ENCODE measurements around the gene NT5C2.
A peak's percentile ranks its signal among the peaks of the same experiment; 100 is the strongest.
"Not testable (repeated sequence)": the region's sequence is repeated elsewhere in the genome, so short reads cannot be mapped to it uniquely, and the experiment has no call there.

Gene NT5C2

DNA sequence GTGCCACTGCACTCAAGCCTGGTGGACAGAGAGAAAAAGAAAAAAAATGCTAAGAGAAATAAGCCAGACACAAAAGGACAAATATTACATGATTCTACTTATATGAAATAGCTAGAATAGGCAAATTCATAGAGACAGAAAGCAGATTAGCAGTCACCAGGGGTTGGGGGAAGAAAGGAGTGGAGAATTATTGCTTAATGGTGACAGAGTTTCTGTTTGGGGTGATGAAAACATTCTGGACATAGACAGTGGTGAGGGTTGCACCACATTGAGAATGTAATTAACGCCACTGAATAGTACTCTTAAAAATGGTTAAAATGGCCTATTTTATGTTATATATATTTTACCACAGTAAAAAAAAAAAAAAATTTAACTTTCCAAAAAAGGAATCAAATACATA, 6.4 kb upstream of the NT5C2 start:
- no peak for DNase-seq

DNA sequence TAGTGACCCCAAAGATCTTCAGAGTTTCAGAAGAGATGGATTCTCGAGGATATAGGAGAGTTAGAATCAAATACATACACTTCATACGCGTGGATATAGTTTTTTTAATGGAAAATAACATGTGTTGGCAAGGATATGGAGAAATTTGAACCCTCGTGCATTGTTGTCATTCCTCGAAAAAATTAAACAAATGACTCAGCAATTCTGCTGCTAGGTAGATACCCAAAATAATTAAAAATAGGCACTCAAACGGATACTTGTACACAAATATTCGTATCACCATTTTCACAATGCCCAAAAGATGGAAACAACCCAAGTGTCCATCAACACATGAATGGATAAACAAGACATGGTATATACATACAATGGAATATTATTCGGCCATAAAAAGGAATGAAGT, 5.6 kb upstream of the NT5C2 start:
- DNase-seq: no peak

DNA sequence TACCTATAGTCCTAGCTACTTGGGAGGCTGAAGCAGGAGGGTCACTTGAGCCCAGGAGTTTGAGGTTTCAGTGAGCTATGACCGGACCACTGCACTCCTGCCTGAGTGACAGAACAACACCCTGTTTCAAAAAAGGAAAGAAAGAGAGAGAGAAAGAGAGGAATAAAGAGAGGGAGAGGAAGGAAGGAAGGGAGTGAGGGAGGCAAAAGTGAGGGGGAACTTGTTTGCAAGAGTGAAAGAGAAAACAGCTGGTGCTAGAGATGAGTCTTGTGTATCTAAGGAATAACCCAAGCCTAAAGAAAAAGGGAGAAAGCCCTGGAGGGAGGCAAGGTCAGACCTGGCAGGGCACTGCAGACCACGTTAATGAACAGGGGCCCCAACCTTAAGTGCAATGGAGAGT, 4.8 kb upstream of the NT5C2 start:
- no peak for DNase-seq

DNA sequence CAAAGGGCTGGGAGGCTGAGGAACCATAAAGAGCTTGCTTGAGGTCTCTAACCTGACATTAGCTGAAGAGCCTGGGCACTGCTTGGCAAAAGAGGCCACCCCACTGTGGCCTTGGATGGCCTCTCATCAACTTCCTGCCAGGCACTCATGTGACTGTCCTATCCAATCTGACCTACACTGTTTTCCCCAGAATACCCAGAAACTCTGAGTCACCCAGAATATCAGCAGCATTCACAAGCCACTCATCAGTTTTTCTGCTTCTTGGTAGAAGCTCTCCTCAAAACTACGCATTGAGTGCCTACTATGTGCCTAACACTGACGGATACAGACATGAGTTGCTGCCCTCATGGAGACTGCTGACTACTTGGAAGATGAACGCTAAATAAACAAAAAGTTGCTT, 4.1 kb upstream of the NT5C2 start:
- no peak for DNase-seq

DNA sequence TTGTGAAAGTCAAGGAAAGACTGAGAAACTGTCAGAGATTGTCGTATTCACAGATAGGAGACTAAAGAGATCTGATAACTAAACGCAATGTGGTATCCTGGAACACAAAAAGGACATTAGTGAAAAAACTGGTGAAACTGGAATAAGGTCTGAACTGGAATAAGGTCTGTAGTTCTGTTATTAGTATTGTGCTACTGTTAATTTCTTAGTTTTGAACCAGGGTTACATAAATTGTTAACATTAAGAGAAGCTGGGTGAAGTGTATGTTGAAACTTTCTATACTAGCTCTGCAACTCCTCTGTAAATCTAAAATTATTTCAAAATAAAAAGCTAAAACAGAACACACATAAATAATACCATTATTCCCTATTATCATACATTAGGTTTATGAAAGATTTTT, 3.4 kb upstream of the NT5C2 start:
- DNase-seq: no peak

DNA sequence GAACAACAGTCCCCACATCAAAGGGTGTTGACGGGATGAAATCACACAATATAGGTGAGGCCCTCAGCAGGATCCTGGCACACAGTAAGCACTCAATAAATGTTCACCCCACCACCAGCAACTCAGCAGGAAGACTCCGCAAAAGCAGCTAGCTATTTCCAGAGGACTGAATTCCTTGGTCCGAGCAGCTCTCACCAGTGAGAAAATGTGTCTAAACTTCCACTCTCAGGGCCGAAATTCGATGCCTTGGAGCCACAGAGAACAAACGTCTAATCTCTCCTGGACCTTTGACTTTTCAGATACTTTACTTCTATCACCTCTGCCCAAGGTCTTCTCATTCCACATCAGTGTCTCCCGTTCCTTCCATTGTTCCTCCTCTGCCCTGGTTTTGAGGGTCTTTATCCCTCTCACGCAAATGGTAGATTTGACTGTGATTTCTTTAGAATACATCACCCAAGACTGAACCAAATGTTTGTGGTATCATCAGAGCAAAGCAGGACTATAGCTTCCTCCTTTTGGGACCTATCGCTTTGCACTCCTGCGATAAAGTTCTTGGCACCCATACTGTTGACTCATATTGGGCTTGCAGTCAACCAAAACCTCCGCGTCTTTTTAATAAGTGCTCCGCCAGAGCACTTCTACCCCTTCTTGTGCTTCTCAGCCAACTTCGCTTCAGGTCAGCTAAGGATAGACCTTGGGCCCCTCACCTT, 903 bp upstream of the NT5C2 start:
- no peak for DNase-seq

DNA sequence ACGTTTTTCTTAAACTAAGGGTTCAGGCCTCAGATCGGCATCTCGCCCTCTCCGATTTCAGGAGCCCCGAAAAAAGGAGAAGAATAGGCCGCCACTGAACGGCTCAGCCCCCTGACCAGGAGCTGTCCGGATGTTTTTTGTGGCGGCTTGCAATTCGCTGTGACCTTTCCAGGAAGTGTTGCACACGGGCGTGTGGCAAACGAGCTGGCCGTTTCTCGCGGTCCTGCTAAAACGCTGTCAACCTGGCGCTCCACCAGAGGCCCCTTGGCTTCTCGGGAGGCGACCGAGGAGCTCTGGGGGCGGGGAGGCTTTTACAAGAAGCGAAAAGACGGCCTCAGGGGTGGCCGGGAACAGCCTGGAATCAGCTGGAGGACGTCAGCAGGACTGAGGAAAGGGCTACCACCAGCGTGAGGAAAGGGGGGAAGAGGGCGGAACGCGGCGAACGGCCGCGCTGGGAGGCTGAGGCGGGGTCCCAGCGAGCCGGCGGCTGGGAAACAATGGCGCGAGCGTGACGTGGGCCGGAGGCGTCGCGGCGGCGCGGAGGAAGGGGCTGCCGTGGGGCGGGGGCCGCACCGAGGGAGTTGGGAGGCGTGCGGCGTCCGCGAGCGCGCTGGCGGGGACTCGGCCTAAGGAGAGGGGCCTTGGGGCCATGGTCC, 493 bp downstream of the NT5C2 start:
- peak; percentile 30 for DNase-seq

DNA sequence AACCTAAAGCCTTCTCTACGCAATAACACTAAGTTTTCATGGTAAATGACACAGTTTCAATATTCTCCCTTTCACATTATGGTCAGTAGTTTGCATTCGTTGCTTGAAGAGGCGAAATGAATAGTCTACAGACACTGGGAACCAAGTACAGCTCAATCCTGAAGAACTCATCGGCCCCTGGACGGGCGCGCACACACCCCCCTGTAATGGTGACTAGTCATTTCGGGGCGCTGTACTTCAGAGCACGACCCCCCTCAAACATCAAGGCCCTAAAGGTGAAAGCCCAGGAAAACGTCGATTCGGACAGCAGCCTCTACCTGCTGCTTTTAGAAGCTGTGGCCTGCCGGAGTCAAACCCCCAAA, 1.0 kb downstream of the NT5C2 start:
- no peak for DNase-seq

DNA sequence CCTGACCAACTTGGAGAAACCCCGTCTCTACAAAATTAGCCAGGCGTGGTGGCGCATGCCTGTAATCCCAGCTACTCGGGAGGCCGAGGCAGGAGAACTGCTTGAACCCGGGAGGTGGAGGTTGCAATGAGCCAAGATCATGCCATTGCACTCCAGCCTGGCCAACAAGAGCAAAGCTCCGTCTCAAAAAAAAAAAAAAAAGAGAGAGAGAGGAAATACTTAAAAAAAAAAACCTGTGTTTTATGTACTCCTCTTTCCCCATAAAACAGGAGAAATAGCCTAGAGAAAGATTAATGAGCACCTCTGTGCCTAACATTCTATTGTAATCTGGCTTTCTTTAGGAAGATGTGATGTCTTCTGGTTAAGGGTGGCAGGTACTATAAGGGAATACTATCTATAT, 1.9 kb downstream of the NT5C2 start:
- not testable (repeated sequence) for DNase-seq

DNA sequence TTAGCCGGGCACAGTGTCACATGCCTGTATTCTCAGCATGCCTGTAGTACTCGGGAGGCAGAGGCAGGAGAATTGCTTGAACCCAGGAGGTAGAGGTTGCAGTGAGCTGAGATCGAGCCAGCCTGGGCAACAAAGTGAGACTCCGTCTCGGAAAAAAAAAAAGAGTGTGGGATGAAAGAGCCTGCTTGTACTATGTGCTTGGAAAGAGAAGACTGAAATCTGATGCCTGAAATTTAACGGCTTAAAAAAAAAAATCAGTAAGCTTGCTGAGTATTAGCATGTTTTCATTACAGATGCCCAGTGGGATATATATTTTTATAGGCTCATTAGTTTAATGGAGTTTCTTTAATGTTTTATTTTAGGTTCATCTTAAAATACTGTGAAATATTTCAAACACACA, 4.2 kb downstream of the NT5C2 start:
- no peak for DNase-seq

DNA sequence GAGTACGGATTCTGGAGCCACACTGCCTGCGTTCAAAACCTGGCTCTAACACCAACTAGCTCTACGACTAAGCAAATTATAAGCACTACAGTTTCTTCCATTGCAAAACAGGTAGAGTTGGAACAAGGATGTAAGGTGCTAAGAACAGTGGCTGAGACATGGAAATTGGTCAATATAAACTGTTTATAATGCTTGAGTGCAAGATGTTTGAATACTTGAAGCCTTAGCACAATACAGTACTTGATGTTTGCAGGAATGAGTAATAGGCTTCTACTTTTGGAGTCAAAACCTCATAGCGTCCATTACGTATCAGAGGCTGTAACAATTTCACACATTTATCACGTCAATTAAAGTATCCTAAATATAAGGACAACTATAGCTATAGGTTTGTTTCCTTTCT, 6.9 kb downstream of the NT5C2 start:
- DNase-seq: no peak

DNA sequence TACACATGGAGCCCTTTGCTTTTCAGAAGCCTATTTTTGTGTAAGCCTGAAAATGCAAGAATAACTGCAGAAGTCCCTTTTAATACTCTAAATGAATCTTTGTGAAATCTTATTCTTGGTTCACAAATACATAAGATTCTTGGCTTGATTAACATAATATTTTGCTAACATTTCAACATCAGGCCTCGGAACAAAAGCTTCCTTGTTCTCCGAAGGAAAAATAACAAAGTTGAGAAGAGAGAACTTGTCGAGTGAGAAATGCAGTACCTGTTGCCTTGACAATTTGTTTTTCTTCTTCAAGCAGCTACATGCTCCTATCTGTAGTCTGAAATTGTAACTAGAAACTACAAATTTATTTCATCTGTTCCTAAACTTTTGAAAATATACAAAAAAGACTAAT, 8.5 kb downstream of the NT5C2 start:
- no peak for DNase-seq

DNA sequence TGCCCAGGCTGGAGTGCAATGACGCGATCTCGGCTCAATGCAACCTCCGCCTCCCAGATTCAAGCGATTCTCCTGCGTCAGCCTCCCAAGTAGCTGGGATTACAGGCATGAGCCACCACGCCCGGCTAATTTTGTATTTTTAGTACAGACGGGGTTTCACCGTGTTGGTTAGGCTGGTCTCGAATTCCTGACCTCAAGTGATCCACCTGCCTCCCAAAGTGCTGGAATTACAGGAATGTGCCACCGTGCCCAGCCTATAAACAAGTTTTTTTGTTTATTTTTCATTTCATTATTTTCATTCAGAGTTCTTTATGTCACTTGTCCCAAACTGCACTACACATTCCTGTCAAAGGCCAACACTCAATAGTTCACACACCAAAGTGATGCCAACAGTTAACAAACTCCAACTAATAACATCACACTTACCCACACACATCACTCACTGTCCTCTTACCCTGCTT, 9.1 kb downstream of the NT5C2 start:
- DNase-seq: not testable (repeated sequence)

DNA sequence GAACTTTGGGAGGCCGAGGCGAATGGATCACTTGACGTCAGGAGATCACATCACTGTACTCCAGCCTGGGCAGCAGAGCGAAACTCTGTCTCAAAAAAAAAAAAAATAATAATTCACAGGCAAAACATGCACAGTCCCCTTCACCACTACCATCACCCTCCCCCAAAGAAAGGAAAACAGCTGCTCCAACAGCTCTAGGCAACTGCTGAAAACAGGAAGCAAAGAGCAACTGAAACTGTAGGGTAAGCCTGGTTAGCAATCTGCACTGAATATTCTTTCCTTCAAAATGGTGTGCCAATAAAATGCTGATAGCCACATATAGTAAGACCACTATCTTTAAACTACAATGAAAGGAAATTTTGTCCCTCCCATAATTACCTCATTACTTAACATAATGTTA, 11.8 kb downstream of the NT5C2 start:
- no peak for DNase-seq

DNA sequence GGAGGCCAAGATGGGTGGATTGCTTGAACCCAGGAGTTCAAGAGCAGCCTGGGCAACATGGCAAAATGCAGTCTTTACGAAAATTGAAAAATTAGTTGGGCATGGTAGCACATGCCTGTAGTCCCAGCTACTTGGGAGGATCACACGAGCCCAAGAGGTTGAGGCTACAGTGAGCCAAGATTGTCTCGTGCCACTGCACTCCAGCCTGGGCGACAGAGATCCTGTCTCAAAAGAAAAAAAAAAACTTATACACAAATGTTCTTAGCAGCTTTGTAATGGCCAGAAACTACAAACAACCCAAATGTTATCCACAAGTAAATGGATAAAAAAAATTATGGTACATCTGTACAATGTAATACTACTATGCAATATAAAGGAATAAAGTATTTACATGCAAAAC, 12.6 kb downstream of the NT5C2 start:
- no peak for DNase-seq

DNA sequence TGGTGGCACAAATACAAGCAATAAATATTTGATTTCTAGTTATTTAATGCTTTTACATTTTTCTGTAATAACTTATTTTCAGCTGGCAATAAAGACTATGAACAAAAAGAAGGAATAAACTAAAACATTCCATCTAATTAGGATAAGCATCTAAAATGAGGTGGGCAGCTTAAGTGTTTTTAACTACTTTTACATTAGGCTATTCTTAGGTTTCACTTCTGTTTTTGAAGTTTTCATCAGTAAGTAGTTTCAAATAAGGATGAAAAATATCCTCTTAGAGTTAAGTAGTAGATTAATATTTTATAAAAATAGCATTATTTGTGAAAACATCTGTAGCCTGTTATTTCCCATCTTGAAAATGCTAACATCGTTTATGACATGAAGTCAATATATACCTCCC, 15.9 kb downstream of the NT5C2 start:
- no peak for DNase-seq

DNA sequence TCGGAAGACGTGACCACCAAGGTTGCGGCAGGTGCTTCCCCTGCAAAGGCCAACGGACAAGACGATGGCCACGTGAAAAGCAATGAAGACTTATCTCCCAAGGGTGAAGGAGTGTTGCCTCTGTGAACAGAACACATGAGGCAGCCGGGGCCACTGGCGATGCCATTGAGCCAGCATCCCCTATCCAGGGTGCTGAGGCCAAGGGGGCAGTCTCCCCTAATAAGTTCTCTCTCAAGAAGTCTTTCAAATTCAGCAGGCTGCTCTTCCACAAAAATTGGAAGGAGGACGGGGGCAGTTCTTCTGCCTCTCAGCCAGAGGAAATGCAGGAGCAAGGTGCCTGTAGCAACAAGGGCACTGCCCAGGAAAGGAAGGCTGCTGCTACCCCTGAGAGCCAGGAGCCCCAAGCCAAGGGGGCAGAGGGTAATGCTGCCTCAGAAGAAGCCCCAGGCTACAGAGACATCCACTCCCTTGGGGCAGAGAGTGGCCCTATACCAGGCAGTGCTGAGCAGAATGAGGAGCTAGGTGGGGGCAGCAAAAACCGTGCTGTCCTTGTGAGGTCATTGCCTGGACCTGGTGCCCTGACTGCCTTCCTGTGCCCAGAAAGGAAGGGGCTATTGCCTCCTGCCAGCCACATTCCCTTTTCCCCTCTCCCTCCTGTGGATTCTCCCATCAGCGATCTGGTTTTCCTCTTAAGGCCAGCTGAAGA, 17.3 kb downstream of the NT5C2 start:
- no peak for DNase-seq

DNA sequence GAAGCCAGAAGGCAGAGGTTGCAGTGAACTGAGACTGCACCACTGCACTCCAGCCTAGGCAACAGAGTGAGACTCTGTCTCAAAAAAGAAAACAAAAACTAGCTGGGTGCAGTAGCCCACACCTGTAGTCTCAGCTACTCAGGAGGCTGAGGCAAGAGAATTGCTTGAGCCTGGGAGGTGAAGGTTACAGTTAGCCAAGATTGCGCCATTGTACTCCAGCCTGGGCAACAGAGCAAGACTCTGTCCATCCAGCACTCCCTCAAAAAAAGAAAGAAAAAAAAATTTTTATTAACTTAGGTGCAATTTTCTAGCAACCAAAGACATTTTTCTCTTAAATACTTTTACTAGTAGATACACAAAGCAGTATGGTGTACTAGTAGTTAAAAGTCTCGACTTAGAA, 18.7 kb downstream of the NT5C2 start:
- DNase-seq: not testable (repeated sequence)

DNA sequence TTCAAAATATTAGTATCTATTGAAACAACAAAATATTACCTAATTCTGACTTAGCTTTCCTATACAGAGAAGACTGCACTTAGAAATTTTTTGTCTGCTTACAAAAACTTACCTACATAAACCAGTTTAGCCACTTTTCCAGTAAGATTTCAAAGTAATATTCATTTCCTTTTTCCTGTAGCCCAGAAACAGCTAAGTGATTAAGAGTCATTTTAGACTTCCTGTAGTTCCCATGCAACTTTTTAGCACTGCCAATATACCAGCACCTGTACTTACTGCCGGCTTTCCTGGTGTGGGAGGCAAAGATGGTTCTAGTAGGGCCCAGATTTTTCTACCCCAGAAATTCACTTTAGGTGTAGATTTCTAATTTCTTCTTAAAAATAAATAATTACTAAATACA, 21.8 kb downstream of the NT5C2 start:
- no peak for DNase-seq

DNA sequence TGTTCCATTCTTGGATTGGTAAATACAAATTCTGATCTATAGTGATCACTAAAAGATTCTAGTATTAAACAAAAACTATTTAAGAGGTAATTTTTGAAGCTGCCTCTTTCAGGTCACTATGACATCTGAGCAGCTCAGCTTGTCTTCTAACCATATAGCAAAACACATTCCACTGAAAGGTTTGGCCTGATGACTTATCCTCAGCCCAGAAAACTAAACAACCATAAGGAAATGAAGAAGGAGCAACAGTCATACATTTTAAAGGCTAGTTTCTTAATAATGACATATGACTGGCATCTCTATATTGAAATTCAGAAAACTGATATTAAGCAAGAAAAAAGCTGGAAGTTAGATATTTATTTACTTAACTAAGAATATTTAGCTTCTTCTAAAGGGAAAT, 24.6 kb downstream of the NT5C2 start:
- DNase-seq: no peak

DNA sequence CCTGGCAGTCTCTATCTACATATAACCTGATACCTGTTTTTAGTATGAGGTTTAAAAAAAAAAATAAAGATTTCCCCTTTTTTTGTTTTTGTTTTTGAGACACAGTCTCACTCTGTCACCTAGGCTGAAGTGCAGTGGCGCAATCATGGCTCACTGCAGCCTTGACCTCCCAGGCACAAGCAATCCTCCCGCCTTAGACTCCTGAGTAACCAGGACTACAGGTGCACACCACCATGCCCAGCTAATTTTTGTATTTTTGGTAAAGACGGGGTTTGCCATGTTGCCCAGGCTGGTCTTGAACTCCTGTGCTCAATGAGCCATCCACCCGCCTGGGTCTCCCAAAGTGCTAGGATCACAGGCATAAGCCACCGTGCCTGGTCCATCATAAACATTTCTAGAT, 25.5 kb downstream of the NT5C2 start:
- DNase-seq: not testable (repeated sequence)

DNA sequence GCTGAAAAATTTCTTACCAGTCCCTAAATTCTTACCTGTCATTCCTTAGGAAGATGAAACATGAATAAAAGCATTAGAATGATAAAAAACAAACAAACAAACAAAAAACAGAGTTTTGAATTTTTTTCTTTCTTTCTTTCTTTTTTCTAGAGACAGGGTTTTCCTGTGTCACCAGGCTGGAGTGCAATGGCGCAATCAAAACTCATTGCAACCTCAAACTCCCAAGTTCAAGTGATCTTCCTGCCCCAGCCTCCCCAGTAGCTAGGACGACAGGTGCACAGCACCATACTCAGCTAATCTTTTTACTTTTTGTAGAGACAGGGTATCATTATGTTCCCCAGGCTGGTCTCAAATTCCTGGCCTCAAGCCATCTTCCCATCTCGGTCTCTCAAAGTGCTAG, 26.5 kb downstream of the NT5C2 start:
- no peak for DNase-seq

DNA sequence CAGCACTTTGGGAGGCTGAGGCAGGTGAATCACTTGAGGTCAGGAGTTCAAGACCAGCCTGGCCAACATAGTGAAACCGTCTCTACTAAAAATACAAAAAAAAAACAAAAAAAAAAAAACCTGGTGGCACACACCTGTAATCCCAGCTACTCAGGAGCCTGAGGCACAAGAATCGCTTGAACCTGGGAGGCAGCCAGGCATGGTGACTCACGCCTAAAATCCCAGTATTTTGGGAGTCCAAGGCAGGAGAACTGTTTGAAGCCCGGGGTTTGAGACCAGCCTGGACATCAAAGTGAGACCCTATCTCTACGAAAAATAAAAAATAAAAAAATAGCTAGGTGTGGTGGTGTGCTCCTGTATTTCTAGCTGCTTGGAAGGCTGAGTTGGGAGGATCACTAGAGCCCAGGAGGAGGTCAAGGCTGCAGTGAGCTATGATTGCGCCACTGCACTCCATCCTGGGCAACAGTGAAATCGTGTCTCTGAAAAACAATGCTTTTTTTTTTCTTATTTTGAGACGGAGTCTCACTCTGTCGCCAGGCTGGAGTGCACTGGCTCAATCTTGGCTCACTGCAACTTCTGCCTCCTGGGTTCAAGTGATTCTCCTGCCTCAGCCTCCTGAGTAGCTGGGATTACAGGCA, 29.2 kb downstream of the NT5C2 start:
- not testable (repeated sequence) for DNase-seq

DNA sequence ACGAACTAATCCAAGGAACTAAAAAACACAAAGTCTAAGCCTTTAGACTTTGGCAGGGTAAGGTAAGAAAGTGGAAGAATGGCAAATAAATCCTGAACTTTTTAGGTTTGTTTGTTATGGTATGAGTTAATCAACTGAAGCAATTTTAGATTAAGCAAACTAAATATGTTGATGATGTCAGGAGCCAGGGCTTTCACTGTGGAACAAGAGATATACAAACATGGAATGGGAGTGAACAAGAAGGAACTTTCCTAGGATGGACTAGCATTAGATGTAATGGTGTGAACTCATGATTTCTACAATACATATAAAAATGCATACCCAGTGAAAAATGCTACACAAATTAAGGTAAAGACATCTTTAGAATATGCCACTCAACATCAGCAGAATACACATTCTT, 35.8 kb downstream of the NT5C2 start:
- no peak for DNase-seq

All from NCI-H1105 treated with DMSO at 0.1 percent for 48 hours (cell line).